Measurements from ENCODE around the gene LAMTOR3. TPM values are rescaled to one million over a fixed set of nuclear protein-coding genes. Genes with fewer than 3 reads are reported as not detected.

LAMTOR3 gene, protein sequence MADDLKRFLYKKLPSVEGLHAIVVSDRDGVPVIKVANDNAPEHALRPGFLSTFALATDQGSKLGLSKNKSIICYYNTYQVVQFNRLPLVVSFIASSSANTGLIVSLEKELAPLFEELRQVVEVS
- polyA plus RNA-seq (2011; rRNA removed) (17.6 and 46.0 TPM in 2 replicates), polyA minus RNA-seq (2011; rRNA and poly(A)+ RNA removed) (5.9 and 6.4 TPM in 2 replicates)

- CTCF ChIA-PET: interaction anchor here (1.6 kb wide), 1 partner anchor 83 kb away, joined by 5 read pairs; no protein-coding TSS in a partner anchor
- DNase-seq (ENCODE audit: low read depth): peak; percentile 27
- POLR2A ChIA-PET: interaction anchor here (0.6 kb wide), 1 partner anchor 9 kb away, joined by 5 read pairs; no protein-coding TSS in a partner anchor
Observed at GRCh38 chr4:99894161-99894997, at the start of gene LAMTOR3. TSS of gene LAMTOR3 (minus strand) at chr4:99894427. CDS start at chr4:99893963, 464 bp downstream.

DNA sequence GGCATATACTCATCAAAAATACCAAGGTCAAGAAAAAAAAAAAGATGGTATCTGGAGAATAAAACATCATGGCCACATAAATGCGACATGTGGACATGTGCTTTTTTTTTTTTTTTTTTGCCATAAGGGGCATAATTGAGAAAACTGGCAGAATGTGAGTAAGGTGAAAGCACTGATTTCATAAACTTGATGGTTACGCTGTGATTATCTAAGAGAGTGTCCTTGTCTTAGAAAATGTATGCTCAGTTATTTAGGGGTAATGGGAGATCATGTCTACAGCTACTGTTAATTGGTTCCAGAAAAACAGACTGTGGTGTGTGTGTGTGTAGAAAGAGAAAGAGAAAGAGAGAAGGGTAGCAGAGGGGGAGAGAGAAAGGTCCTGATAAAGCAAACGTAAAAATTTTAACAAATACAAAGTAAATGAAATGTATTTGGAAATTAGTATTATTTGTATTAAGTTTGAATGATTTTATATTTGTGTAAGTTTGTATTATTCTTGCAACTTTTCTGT is 44.1 kb upstream of the LAMTOR3 start:
- H3K36me3 ChIP-seq (ENCODE audit: control insufficient read depth, insufficient read depth, low read length): no peaks in the 10 kb centered on the region
- POLR2A ChIA-PET: interaction anchor here (0.7 kb wide), 1 partner anchor 12 kb away, joined by 18 read pairs; no protein-coding TSS in a partner anchor
- no peak for DNase-seq (ENCODE audit: low read depth)
- CTCF ChIA-PET: no interaction called here
- H3K4me3 ChIP-seq (ENCODE audit: low read depth, low read length): no peak overlapping the region
- TF ChIP-seq, protein P1, sequence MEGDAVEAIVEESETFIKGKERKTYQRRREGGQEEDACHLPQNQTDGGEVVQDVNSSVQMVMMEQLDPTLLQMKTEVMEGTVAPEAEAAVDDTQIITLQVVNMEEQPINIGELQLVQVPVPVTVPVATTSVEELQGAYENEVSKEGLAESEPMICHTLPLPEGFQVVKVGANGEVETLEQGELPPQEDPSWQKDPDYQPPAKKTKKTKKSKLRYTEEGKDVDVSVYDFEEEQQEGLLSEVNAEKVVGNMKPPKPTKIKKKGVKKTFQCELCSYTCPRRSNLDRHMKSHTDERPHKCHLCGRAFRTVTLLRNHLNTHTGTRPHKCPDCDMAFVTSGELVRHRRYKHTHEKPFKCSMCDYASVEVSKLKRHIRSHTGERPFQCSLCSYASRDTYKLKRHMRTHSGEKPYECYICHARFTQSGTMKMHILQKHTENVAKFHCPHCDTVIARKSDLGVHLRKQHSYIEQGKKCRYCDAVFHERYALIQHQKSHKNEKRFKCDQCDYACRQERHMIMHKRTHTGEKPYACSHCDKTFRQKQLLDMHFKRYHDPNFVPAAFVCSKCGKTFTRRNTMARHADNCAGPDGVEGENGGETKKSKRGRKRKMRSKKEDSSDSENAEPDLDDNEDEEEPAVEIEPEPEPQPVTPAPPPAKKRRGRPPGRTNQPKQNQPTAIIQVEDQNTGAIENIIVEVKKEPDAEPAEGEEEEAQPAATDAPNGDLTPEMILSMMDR (IDR thresholded peaks at IDR 0.05; ENCODE audit: insufficient read depth, low read depth, low read length): no peak
- H3K27me3 ChIP-seq (ENCODE audit: control insufficient read depth, insufficient read depth, low read length): no peaks in the 10 kb centered on the region

More at GRCh38 chr4:99894161-99894997, at the start of gene LAMTOR3:
- TF ChIP-seq, protein P1 (IDR thresholded peaks at IDR 0.05; ENCODE audit: insufficient read depth, low read depth, low read length): no peak
- Histone ChIP-seq H3K36me3 (ENCODE audit: control insufficient read depth, insufficient read depth, low read length) (no peaks in the 10 kb centered on the region), H3K4me3 (ENCODE audit: low read depth, low read length) (peak within 1 kb of the TSS; percentile 87), H3K27me3 (ENCODE audit: control insufficient read depth, insufficient read depth, low read length) (no peaks in the 10 kb centered on the region)

DNA sequence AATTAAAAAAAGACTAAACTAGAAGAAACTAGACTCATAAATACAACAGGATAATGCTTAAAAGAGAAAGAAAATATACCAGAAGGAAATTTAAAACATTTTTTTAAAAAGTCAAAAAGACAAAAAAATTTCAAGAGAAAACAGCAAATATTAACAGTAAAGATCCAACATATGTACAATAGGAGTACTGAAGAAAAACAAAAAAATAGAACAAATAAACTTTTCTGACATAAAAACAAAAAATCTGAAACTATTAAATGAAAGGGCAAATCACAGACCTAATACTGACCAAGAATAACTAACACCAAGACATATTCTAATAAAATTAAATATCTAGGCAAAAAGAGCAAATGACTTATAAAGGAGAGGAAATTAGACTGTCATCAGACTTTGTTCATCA is 40.7 kb upstream of the LAMTOR3 start:
- DNase-seq (ENCODE audit: low read depth): no peak
- Histone ChIP-seq H3K4me3 (ENCODE audit: low read depth, low read length) (no peak overlapping the region), H3K36me3 (ENCODE audit: control insufficient read depth, insufficient read depth, low read length) (no peaks in the 10 kb centered on the region), H3K27me3 (ENCODE audit: control insufficient read depth, insufficient read depth, low read length) (no peaks in the 10 kb centered on the region)
- TF ChIP-seq, protein P1 (IDR thresholded peaks at IDR 0.05; ENCODE audit: insufficient read depth, low read depth, low read length): no peak
- CTCF ChIA-PET: no interaction called here
- POLR2A ChIA-PET: no interaction called here

- ChIA-PET CTCF (interaction anchor here (0.6 to 1.5 kb wide), 3 partner anchors 9 to 87 kb away, joined by 3 to 4 read pairs (median 3); no protein-coding TSS in a partner anchor), POLR2A (no interaction called here)
- TF ChIP-seq, protein P1 (IDR thresholded peaks at IDR 0.05; ENCODE audit: insufficient read depth, low read depth, low read length): no peak
- no peak overlapping the region for H3K4me3 ChIP-seq (ENCODE audit: low read depth, low read length)
- H3K36me3 ChIP-seq (ENCODE audit: control insufficient read depth, insufficient read depth, low read length): no peaks in the 10 kb centered on the region
- H3K27me3 ChIP-seq (ENCODE audit: control insufficient read depth, insufficient read depth, low read length): no peaks in the 10 kb centered on the region
- DNase-seq (ENCODE audit: low read depth): no peak
Observed at GRCh38 chr4:99927566-99927965, 33.3 kb upstream of the LAMTOR3 start.

GRCh38 chr4:99921174-99921573 is 26.9 kb upstream of the LAMTOR3 start:
- DNase-seq (ENCODE audit: low read depth): no peak
- H3K4me3 ChIP-seq (ENCODE audit: low read depth, low read length): no peak overlapping the region
- H3K27me3 ChIP-seq (ENCODE audit: control insufficient read depth, insufficient read depth, low read length): no peaks in the 10 kb centered on the region
- TF ChIP-seq, protein P1 (IDR thresholded peaks at IDR 0.05; ENCODE audit: insufficient read depth, low read depth, low read length): no peak
- peaks cover 2% of the 10 kb centered on the region; the same call in 1 of the 2 replicates for H3K36me3 ChIP-seq (ENCODE audit: control insufficient read depth, insufficient read depth, low read length)
- CTCF ChIA-PET: no interaction called here
- POLR2A ChIA-PET: no interaction called here

Measured in BJ (cell line).